ENCODE data around the gene DET1.
A peak's percentile ranks its signal among the peaks of the same experiment; 100 is the strongest.
"Not testable (repeated sequence)": the region's sequence is repeated elsewhere in the genome, so short reads cannot be mapped to it uniquely, and the experiment has no call there.

Gene DET1

DNA sequence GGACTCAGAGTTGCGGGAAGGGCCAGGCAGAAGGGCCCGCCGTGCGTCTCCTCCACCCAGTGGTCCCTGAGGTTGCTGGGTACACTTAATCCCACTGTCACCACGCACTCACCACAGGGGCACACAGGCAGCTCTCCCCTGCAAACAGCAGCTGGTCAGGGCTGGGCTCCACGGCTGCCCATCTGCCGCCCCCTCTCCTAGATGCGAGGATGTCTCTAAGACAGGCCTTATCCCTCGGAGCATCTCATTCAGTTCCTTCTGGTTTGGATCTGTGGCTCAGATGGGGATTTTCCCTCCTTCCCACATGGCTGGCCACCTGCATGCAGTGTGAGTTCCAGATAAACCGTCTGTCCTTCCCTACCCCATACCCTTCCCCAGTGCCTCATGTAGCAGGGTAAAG, 52.6 kb downstream of the DET1 start:
- DNase-seq (ENCODE audit: low spot score), result no peak

DNA sequence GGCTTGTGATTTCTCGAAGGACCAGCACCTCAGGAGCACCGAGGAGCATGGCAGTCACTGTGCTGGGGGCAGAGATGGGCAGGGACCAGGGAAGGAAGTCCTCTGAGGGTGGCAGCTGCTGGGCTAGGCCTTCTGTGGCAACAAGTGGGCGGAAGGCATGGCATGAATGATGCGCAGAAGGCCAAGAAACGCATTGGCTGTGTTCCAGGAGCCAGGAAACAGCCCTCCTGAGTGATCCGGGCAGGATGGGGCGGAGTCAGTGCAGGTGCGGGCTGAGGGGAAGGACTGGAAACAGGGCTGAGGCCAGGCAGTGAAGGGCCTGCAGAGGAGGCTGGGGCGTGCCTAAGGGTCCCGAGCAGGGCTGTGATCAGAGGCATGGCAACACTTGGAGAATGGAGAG, 55.3 kb downstream of the DET1 start:
- DNase-seq (ENCODE audit: low spot score), result no peak

DNA sequence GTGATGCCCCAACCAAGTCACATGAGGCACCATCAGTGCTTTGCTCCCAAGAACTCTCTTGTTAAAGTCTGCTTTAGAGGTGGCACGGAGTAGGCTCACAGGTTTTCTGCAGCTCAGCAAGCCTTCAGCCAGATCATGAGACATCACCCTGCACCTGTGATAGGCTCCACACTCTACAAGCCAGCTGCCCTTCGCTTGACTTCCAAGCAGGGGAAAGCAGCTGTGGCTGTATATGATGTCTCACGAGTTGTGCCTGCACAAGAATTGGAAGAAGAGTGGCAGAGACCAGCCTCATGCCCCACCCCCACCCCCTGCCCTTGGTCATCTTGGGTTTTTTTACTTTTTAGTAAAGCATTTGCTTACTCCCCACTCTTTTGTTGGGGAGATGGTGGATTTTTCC, 56.4 kb downstream of the DET1 start:
- DNase-seq (ENCODE audit: low spot score), result no peak

DNA sequence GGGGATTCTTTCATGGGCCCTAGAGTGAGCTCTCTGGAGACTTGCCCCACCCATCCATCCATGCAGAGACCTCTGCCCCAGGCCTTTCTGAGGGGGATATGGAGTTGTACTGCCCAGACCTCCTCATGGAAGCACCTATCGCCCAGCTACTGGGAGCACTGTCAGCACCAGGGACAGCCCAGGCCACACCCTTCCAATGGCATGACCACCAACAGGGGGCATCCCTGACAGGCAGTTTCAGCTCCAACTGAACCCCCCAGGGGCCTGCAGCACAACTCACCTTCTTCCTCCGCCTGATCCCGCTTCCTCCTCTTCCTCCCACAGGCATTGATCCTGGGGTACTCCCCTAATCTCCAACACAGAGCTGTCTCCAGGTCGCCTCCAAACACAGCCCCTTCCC, 57.2 kb downstream of the DET1 start:
- no peak for DNase-seq (ENCODE audit: low spot score)

DNA sequence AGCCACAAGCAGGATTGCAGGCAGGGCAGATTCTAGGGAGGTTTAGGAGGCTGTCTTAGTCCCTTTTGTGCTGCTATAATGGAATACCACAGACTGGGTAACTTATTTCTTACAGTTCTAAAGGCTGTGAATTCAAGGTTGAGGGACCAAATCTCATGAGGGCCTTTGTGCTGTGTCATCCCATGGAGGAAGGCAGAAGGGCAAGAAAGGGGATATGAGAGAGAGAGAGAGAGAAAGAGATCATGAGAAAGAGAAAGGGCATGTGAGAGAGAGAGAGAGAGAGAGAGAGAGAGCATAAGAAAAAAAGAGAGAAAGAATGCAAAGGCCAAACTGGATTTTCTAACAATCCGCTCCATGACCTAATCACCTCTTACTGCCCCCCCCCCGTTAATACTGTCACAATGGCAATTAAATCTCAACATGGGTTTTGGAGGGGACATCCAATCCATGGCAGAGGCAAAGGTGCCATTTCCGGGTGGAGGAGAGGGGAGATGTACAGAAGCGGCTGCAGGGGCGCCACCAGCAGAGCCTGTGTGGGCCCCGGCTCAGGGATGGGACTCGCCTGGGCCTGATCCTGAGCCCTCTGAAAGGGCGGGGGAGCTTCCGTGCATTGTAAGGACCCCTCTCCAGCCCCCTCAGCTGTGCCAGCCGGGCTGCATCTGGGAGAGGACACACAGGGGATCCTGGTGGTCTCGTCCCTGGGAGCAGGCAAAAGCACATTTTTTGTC, 58.5 kb downstream of the DET1 start:
- no peak for DNase-seq (ENCODE audit: low spot score)

DNA sequence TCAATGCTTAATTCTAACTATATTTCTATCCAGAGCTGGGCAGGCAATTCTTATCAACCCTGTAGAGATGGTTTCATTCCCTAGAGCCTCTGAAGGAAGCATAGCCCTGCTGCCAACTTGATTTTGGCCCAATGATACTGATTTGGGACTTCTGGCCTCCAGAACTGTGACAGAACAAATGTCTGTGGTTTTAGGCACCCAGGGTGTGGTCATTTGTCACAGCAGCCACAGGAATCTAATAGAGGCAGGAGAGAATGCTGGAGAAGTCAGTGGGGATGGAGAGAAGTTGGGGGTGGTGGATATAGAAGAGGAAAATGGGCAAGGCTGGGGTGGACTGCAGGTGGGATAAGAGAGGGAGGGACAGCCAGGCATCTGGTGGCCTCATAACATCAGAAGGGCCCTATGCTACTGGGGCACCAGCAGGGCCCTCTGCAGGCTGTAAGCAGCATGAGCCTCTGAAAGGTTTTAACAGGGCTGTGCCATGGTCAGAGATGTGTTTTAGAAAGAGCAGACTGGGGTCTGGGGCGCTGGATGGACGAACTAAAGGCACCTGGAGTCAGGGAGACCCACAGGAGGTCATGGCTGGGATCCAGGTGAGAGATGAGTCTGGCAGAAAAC, 59.2 kb downstream of the DET1 start:
- DNase-seq (ENCODE audit: low spot score), result no peak

DNA sequence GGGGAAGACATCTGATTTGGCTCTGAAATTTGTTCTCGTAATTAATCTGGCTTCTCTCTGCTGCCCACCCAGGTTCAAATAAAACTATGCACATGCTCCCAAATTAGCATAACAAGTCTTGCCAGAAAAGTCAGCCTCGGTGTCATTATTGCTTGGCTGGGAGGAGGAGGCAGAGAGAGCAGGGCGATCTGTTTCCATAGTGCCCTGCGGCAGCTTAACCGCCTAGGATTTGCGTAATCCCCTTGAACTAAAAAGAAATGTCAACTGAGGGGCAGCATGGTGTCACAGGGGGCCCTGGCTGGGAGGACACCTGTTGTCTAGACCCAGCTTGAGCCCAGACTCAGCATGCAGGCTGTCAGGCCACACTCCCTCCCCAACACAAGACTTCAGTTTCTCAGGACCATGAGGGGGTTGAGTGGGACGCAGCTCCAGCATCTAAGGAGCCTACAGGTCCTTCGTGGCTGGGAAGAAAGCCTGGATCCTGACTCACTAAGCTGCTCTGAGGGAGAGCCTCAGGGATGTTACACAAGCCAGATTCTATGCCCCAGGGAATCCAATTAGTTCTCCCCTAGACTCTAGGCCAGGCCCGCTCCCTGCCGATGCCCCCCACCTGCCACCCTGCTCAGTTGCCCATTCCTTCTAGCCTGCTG, 61.7 kb downstream of the DET1 start:
- DNase-seq (ENCODE audit: low spot score), result no peak

DNA sequence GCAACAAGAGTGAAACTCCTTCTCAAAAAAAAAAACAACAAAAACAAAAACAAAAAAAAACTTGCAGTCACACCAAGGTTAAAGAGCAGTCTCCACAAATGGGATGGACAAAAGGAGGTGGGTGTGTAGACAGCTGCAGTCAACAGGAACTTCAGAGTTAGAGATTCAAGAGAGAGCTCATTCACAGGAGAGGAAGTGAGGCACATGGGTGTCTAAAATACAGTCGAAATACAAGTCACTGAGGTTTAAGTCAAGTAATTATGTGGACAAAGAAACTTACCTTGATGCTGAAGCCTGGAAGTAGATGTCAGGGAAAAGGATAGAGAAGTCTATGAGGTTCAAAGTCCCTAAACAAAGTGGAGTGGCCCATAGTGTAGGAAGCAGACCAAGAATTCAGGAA, 64.2 kb downstream of the DET1 start:
- DNase-seq (ENCODE audit: low spot score), result no peak

DNA sequence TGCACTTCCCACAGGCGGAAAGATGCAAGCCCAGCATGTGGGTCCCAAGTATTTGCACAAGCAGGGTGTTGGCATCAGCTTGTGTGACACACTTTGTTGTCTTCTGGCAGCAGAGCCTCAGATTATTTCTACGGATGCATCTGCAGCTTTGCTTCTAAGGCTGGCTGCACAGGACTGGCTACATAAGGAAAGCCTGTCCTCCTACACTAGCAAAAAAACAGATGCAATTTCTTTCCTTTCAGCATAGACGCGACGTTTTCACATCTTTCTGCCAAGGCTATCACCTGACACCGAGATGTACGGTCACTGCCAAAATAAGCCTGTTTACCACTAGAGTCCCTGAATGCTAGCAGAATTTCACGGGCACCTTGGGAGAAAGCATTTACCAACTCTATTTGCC, 65.5 kb downstream of the DET1 start:
- no peak for DNase-seq (ENCODE audit: low spot score)

DNA sequence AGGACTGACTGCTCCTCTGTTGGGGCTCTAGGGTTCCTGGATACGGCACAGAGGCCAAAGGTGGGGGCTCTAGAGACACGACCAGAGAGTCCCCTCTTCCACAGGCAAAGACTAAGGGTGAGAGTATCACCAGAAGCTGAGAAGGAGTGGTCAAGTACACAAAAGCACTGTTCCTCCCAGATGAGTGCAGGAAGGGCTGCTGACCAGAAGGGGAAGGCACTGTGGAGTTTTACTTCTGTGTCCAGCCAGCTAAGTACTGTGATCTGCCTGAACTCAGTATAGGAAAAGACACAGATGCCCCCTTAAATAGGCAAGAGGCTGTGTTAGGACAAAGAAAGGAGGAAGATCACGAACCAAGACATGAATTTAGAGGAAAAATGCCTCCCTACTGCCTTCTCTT, 67.3 kb downstream of the DET1 start:
- DNase-seq (ENCODE audit: low spot score), result peak; percentile 15

DNA sequence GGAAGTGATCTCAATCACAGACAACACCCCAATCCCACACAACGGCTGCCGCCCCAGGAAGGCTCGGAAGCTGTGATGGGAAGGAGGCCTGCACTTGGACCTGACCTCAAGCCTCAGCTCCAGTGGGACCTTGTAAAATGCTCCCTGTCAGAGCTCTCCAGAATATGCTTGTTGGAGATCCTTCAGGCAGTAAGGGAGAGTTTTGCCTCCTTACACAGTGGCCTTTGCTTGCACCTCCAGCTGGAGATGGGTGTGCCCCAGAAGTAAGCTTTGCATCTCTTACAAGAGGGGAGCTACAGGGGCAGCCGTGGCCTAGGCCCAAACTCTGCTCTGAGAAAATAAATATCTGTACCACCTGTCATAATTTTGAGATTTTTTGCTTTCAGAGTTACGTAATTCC, 68.6 kb downstream of the DET1 start:
- DNase-seq (ENCODE audit: low spot score), result no peak

DNA sequence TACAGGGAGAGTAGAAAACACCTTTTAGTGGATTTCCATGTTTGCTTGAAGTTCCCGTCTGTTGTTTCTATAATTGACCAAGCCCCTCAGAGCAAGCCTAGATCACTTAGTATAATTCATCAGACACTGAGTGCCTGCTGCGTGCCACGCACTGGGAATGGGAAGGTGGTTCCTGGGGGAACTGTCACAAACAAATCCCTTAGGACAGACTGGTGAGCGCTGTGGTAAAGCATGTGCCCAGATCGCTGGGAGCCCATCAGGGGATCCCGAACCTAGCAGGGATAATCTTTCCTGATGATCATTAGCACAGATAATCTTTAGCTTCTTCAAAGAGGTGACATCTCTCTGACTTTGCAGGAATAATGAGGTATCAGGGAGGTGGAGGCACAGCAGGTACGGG, 69.4 kb downstream of the DET1 start:
- DNase-seq (ENCODE audit: low spot score), result no peak

DNA sequence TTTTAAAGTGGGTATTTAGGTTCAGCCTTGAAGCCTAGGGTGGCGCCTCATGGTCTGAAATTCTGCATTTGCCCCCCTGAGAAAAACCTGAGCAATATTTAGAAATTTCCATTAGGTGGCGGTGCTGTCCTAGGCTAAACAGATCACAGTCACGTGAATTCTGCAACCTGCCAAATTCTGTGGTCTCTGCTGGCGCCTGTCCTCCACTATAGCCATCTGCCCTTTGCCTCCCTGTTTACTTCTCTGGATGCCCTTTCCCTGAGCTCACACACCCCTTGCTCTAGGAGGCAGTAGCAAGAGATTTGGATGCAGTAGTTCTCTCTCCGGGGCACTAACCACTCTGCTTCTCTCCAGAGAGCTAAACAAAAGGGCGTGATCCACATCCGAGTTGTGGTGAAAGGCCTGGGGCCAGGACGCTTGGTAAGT, 69.8 kb downstream of the DET1 start:
- DNase-seq (ENCODE audit: low spot score), result peak; percentile 57

DNA sequence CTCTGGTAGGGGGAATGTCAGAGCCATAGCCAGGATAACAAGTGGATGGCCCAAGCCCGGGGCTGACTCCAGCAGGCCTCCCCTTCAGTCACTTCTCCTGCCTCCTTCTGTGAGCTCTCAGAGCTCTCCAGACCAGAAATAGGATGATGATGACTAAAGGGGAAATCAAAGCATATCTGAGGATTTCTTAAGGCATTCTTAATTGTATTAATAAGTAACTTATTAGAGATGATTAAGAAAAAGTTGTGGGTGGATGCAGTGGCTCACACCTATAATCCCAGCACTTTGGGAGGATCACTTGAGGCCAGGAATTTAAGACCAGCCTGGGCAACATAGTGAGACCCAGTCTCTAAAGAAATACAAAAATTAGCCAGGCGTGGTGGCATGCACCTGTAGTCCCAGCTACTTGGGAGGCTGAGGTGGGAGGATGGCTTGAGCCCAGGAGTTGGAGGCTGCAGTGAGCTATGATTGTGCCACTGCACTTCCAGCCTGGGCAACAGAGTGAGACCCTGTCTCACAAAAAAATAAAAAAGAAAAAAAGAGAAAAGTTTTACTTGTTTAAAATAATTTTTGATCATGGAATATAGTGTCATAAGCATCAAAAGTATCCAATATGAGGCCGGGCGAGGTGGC, 72.7 kb downstream of the DET1 start:
- DNase-seq (ENCODE audit: low spot score), result not testable (repeated sequence)

DNA sequence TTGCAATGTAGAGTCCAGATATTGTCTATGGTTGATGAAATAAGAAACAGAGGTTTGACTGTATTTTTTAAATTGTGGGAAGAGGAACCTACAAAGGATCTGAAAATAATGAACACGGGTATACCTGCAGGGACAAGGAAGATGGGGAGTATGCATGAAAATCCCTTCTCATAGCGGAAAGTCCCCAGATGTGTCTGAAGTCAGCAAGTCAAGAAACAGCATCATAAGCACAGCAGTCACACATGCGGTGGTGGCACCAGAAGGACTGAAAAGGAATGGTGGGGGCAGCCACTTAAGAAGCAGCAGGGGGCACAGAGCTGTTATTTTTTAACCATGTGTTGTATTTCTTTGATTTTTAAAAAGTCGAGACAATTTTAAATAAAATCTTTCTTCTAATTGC, 74.3 kb downstream of the DET1 start:
- DNase-seq (ENCODE audit: low spot score), result no peak

DNA sequence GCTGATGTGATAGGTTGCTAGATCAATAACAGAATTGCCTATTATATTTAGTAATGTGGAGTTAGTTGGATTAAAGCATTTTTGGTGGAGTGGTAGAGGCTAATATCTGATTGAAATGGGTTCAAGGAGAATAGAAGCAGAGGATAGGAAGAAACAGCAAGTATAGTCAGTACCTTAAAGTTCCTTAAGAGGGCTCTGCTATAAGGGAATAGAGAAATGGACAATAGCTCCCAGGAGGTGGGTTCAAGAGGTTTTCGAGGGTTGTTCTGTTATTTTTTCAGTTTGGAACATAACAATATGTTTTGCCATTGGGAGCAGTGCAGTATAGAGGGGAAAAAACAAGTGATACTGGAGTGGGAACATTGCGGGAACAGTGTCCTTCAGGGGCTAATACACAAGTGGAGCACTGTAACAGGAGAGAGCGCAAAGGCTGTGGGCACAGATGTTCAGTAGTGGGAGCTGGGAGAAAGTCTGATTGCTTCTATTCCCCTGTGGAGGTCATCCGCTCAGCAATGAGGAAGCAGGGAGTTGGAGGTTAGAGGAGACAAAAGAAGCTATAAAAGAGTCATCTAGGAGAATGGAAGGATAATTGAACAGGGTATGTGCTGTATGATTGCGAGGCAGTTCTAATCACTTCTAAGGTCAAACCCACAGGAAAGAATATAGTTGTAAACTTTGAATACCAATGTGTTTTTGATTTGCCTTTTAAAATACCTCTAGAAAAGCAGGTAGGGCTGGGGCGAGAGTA, 75.7 kb downstream of the DET1 start:
- DNase-seq (ENCODE audit: low spot score), result no peak

DNA sequence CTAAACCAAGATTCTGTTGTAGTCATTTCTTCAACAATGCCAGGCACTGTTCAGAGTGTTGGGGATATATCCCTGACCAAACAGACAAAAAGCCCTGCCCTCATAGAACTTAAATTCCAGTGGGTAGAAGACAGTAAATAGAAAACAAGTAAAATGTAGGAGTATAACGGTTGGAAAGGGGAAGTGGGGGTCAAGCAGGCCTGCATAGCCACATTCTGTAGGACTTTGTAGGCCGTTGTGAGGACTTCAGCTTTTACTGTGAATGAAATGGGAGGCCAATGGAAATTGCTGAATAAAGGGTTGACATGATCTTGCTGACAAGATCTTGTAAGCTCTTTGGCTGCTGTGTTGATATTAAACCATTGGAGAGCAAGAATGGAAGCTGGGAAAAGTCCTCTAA, 77.2 kb downstream of the DET1 start:
- DNase-seq (ENCODE audit: low spot score), result no peak

DNA sequence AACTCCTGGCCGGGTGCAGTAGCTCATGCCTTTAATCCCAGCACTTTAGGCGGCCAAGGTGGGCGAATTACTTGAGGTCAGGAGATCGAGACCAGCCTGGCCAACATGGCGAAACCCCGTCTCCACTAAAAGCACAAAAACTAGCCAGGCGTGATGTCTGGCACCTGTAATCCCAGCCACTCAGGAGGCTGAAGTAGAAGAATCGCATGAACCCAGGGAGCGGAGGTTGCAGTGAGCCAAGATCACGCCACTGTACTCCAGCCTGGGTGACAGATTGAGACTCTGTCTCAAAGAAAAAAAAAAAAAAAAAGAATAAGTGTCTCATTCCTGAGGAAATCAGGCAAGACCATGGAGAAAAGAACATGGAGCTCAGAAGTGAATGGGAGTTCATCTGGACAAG, 77.8 kb downstream of the DET1 start:
- not testable (repeated sequence) for DNase-seq (ENCODE audit: low spot score)

DNA sequence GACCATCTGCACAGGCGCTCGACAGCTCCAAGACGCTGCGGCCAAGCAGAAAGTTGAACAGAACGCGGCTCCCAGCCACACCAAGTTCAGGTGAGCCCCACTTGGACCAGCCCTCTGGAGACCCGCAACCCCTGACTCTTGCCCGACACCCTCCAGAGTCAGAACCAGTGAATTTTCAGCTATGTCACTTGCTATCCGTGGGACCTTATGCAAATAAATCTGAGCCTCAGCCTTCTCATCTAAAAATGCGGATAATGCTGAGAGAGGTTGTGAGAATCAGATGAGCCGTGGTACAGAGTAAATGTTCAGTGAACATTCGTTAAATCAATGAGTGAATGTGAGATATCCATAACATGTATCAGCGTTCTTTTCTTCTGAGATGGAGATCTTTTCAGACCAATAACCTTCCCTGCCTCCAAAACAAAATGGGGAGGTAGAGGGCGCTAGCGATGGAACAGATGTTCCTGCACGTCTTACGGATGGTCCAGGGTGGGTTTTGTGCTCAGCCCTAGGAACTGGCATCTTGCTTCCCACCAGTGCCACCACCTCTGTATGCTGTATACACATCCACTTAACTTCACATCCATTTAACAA, 78.4 kb downstream of the DET1 start:
- no peak for DNase-seq (ENCODE audit: low spot score)

DNA sequence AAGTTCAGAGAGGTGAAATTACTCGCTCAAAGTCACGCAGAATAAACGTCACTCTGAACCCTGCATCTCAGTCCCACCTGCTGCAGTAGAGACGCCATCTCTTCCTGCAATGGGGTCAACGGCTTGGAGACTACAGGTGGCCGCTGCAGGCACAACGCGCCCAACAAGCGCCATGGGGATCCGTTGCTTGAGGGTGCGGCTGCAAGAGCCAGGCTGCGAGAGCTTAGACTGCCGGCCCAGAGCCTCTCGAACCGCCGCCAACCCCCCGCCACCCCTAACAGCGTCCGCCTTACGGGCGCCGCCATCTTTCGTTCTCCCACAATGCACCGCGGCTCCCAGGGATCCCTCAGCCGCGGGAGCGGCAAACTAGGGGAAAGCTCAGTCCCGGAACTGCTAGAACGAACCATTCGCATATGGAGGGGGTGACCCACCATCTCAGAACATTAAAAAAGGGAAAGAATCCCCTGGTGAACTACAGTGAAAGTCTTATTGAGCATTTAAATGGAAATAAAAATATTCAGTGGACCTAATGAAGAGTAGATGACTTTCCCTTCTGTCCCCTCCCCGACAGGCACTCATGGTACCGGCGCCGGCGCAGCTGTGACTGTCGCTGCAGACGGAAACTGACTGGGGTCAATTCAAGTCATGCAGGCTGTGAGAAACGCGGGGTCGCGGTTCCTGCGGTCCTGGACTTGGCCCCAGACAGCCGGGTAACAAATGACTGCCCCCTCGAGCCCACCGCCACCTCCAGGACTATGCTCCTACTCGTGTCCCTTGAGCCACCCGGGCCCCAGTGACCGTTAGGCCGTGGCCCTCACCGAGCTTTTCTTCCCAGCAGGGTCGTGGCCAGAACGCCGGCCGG, 79.2 kb downstream of the DET1 start, which contains the start of the genes MRPL46 and MRPS11:
MRPL46 (minus strand) TSS at position 316 of the 862 bp plus-strand sequence; CDS start at position 305, 11 bp downstream.
MRPS11 (plus strand) TSS at position 636 of the 862 bp plus-strand sequence; CDS start at position 646, 10 bp downstream.
- peak; percentile 88 for DNase-seq (ENCODE audit: low spot score)

Measured in RKO (cell line).